HCT116 (cell line): ENCODE data around the gene CACNB2. TPM values are rescaled to one million over a fixed set of nuclear protein-coding genes. Genes with fewer than 3 reads are reported as not detected.

Source experiments
- ATAC-seq: fragments of 200-7000 bp; cut with Tn5 transposase; 2 replicates; pipeline ENCODE4 v1.9.1; 2020; ENCODE audit warnings: mild to moderate bottlenecking, moderate library complexity
- BruUV-seq: library from RNA; stranded (reverse); fragments of 400-500 nt; replicated peaks from 2 replicates; lab custom pipeline; 2021; lab: Mats Ljungman, UMichigan
- CTCF ChIA-PET: fragments of 300-600 bp; sonication (Branson Sonifier 250); formaldehyde crosslinking; loops from one replicate; lab custom pipeline; 2021; ENCODE audit warnings: antibody characterized with exemption; lab: Charles Lee
- POLR2A ChIA-PET: fragments of 300-600, 350-600 bp; sonication (Branson Sonifier 250); formaldehyde crosslinking; loops from one replicate; lab custom pipeline; 2021; ENCODE audit warnings: antibody characterized with exemption; lab: Charles Lee
- RAD21 ChIA-PET, 2 experiments: fragments of 300-600 bp; sonication (Branson Sonifier 250); formaldehyde crosslinking; loops; one replicate each; lab custom pipeline; 2023; ENCODE audit warnings: low total read pairs in 2 of 2; ENCODE audit not compliant: uncharacterized antibody in 2 of 2, unreplicated experiment in 2 of 2, low non-redundant PET in 1 of 2; lab: Charles Lee
- DNase-seq: peaks from one replicate; pipeline ENCODE4 v3.0.0-alpha.2; 2010; ENCODE audit warnings: low read depth, low spot score
- H2AFZ ChIP-seq: fragments of 200-600 bp; shearing (Covaris generic), sonication (generic); 2 replicates; pipeline ENCODE4 v1.6.1; 2017; ENCODE audit warnings: low read depth, mixed run types, mixed read lengths, antibody characterized with exemption, low read length; ENCODE audit not compliant: poor library complexity, severe bottlenecking
- H3K27ac ChIP-seq: 2 replicates; pipeline ENCODE4 v1.5.1; 2012; ENCODE audit warnings: low read depth, low read length
- H3K27me3 ChIP-seq: fragments of 200-600 bp; sonication (generic); 2 replicates; pipeline ENCODE4 v1.6.1; 2016; ENCODE audit warnings: mixed run types, low read length, mixed read lengths; ENCODE audit not compliant: insufficient read depth
- H3K36me3 ChIP-seq, 2 experiments: fragments of 200-500 bp in 1 of 2; fragments of 200-600 bp in 1 of 2; sonication (Bioruptor generic) in 1 of 2; sonication (generic) in 1 of 2; 2 replicates each; pipeline versions ENCODE4 v1.5.1 to v1.6.1; 2014 to 2016; ENCODE audit warnings: low read length in 2 of 2, inconsistent platforms in 1 of 2, mixed read lengths in 1 of 2, mixed run types in 1 of 2; ENCODE audit not compliant: insufficient read depth in 2 of 2, control insufficient read depth in 1 of 2
- H3K4me1 ChIP-seq, 2 experiments: fragments of 200-600 bp in 1 of 2; sonication (generic) in 1 of 2; 2 replicates each; pipeline versions ENCODE4 v1.5.1 to v1.6.1; 2012 to 2017; ENCODE audit warnings: low read length in 2 of 2, inconsistent platforms in 1 of 2, mild to moderate bottlenecking in 1 of 2, mixed read lengths in 1 of 2, mixed run types in 1 of 2, moderate library complexity in 1 of 2; ENCODE audit not compliant: insufficient read depth in 2 of 2, control insufficient read depth in 1 of 2
- H3K4me2 ChIP-seq: fragments of 200-600 bp; sonication (generic); 2 replicates; pipeline ENCODE4 v1.6.1; 2017; ENCODE audit warnings: mixed run types, low read length, mixed read lengths
- H3K4me3 ChIP-seq, 2 experiments: fragments of 200-600 bp in 1 of 2; sonication (generic) in 1 of 2; replicated peaks in 1 of 2; 2 replicates each; pipeline ENCODE4 v1.5.1; 2011 to 2016; ENCODE audit warnings: low read length in 2 of 2, control low read depth in 1 of 2, low read depth in 1 of 2, mild to moderate bottlenecking in 1 of 2, mixed read lengths in 1 of 2, mixed run types in 1 of 2
- H3K79me2 ChIP-seq: fragments of 200-600 bp; sonication (generic); 2 replicates; pipeline ENCODE4 v1.6.1; 2017; ENCODE audit warnings: mild to moderate bottlenecking, mixed run types, low read length, moderate library complexity, mixed read lengths; ENCODE audit not compliant: insufficient read depth
- H3K9ac ChIP-seq: fragments of 200-600 bp; sonication (generic); 2 replicates; pipeline ENCODE4 v1.6.1; 2016; ENCODE audit warnings: low read length, mixed read lengths
- H3K9me2 ChIP-seq: fragments of 200-600 bp; sonication (generic), shearing (Covaris generic); 2 replicates; pipeline ENCODE4 v1.6.1; 2017; ENCODE audit warnings: mixed run types, mild to moderate bottlenecking, moderate library complexity; ENCODE audit not compliant: insufficient read depth
- H3K9me3 ChIP-seq, 2 experiments: fragments of 200-500 bp in 1 of 2; fragments of 200-600 bp in 1 of 2; sonication (Bioruptor generic) in 1 of 2; sonication (generic) in 1 of 2; 2 replicates each; pipeline ENCODE4 v1.6.1; 2014 to 2017; ENCODE audit warnings: low read length in 2 of 2, mixed read lengths in 2 of 2, inconsistent platforms in 1 of 2, low read depth in 1 of 2, mild to moderate bottlenecking in 1 of 2, mixed run types in 1 of 2, moderate library complexity in 1 of 2; ENCODE audit not compliant: control insufficient read depth in 1 of 2, insufficient read depth in 1 of 2
- H4K20me1 ChIP-seq: fragments of 200-600 bp; sonication (generic), shearing (Covaris generic); 2 replicates; pipeline ENCODE4 v1.6.1; 2017; ENCODE audit warnings: mixed run types, mild to moderate bottlenecking, moderate library complexity; ENCODE audit not compliant: insufficient read depth
- CBX3 ChIP-seq: IDR thresholded peaks from 2 replicates; pipeline ENCODE4 v1.6.1; 2012; ENCODE audit warnings: low read depth
- FOSL1 ChIP-seq: IDR thresholded peaks from 2 replicates; pipeline ENCODE4 v1.6.1; 2012; ENCODE audit warnings: low read depth
- POLR2AphosphoS5 ChIP-seq: IDR thresholded peaks from 2 replicates; pipeline ENCODE4 v1.6.1; 2011; ENCODE audit warnings: mild to moderate bottlenecking, low read depth, low read length, moderate library complexity
- RAD21 ChIP-seq: IDR thresholded peaks from 2 replicates; pipeline ENCODE4 v1.6.1; 2012; ENCODE audit warnings: low read depth, mild to moderate bottlenecking
- SRF ChIP-seq: IDR thresholded peaks from 2 replicates; pipeline ENCODE4 v1.6.1; 2012; ENCODE audit warnings: low read depth
- TCF7L2 ChIP-seq: IDR thresholded peaks from 2 replicates; pipeline ENCODE4 v1.7.0; 2011; ENCODE audit warnings: borderline replicate concordance, inconsistent platforms; ENCODE audit not compliant: insufficient read depth, insufficient read length; ENCODE audit errors: extremely low read depth
- ZBTB33 ChIP-seq: IDR thresholded peaks from 2 replicates; pipeline ENCODE4 v1.6.1; 2011; ENCODE audit warnings: mild to moderate bottlenecking, low read length, moderate library complexity; ENCODE audit not compliant: insufficient replicate concordance; ENCODE audit errors: extremely low read depth
- ZNF274 ChIP-seq: fragments of 200-500 bp; sonication (Bioruptor generic); IDR thresholded peaks from 2 replicates; pipeline ENCODE4 v1.6.1; 2014; ENCODE audit warnings: mild to moderate bottlenecking, low read depth, low read length, inconsistent platforms
- intact Hi-C: fragments of 100-400 bp; cut with micrococcal nuclease; formaldehyde crosslinking; loops from 2 replicates; pipeline ENCODE4 v1.10.0; 2022
- total RNA-seq: library from RNA; stranded (reverse); gene quantifications from one replicate; pipeline ENCODE4 v1.2.1, GENCODE V29; 2021; ENCODE audit not compliant: unreplicated experiment
- TF ChIP-seq, protein P1 (sequence below): IDR thresholded peaks from 2 replicates; pipeline ENCODE4 v1.6.1; 2012; ENCODE audit warnings: low read depth
- TF ChIP-seq, protein P2 (sequence below), 3 experiments: fragments of 200-600 bp in 1 of 3; sonication (generic) in 1 of 3; IDR thresholded peaks in 2 of 3; conservative IDR thresholded peaks in 1 of 3; 2 replicates each; pipeline ENCODE4 v1.5.1; 2012 to 2017; ENCODE audit warnings: low read depth in 2 of 3, low read length in 2 of 3, antibody characterized with exemption in 1 of 3, borderline replicate concordance in 1 of 3, control low read depth in 1 of 3, mild to moderate bottlenecking in 1 of 3, mixed read lengths in 1 of 3, mixed run types in 1 of 3, moderate library complexity in 1 of 3; ENCODE audit not compliant: insufficient read depth in 1 of 3
- TF ChIP-seq, protein P3 (sequence below): IDR thresholded peaks from 2 replicates; pipeline ENCODE4 v1.6.1; 2012

The CACNB2 gene
- total RNA-seq, 1 experiment from 2014 or later: 0.71 TPM

- intact Hi-C loops: no loop called here
- Histone ChIP-seq H3K9me3 (no peaks in the 10 kb centered on the region), H4K20me1 (no peaks in the 10 kb centered on the region), H3K9ac (no peak overlapping the region), H3K36me3 (no peaks in the 10 kb centered on the region), H3K27me3 (peaks cover 4% of the 10 kb centered on the region; the same call in 1 of the 2 replicates), H3K27ac (no peak overlapping the region), H3K4me1 (no peaks in the 10 kb centered on the region), H3K4me2 (no peak overlapping the region), H3K9me2 (no peaks in the 10 kb centered on the region), H2AFZ (no peak overlapping the region), H3K4me3 (no peak overlapping the region), H3K79me2 (no peaks in the 10 kb centered on the region)
- POLR2A ChIA-PET: no interaction called here
- TF ChIP-seq POLR2AphosphoS5 (no peak), RAD21 (no peak), ZNF274 (no peak)
- TF ChIP-seq, protein P1, sequence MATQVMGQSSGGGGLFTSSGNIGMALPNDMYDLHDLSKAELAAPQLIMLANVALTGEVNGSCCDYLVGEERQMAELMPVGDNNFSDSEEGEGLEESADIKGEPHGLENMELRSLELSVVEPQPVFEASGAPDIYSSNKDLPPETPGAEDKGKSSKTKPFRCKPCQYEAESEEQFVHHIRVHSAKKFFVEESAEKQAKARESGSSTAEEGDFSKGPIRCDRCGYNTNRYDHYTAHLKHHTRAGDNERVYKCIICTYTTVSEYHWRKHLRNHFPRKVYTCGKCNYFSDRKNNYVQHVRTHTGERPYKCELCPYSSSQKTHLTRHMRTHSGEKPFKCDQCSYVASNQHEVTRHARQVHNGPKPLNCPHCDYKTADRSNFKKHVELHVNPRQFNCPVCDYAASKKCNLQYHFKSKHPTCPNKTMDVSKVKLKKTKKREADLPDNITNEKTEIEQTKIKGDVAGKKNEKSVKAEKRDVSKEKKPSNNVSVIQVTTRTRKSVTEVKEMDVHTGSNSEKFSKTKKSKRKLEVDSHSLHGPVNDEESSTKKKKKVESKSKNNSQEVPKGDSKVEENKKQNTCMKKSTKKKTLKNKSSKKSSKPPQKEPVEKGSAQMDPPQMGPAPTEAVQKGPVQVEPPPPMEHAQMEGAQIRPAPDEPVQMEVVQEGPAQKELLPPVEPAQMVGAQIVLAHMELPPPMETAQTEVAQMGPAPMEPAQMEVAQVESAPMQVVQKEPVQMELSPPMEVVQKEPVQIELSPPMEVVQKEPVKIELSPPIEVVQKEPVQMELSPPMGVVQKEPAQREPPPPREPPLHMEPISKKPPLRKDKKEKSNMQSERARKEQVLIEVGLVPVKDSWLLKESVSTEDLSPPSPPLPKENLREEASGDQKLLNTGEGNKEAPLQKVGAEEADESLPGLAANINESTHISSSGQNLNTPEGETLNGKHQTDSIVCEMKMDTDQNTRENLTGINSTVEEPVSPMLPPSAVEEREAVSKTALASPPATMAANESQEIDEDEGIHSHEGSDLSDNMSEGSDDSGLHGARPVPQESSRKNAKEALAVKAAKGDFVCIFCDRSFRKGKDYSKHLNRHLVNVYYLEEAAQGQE: no peak
- no peak for ATAC-seq
- CTCF ChIA-PET: no interaction called here
- BruUV-seq: no TSS peak
- RAD21 ChIA-PET: no interaction called here
- no peak for DNase-seq
These were observed 30.8 kb upstream of the CACNB2 start for GRCh38 chr10:18109341-18109870.

GRCh38 chr10:18113881-18114280, 26.3 kb upstream of the CACNB2 start:
- intact Hi-C loops: no loop called here
- no peaks in the 10 kb centered on the region for H3K36me3 ChIP-seq
- H3K9ac ChIP-seq: no peak overlapping the region
- H3K4me2 ChIP-seq: no peak overlapping the region
- POLR2A ChIA-PET: no interaction called here
- ATAC-seq: no peak
- CTCF ChIA-PET: no interaction called here
- H4K20me1 ChIP-seq: no peaks in the 10 kb centered on the region
- H2AFZ ChIP-seq: no peak overlapping the region
- no TSS peak for BruUV-seq
- H3K4me3 ChIP-seq: no peak overlapping the region
- RAD21 ChIA-PET: no interaction called here
- H3K79me2 ChIP-seq: no peaks in the 10 kb centered on the region
- H3K4me1 ChIP-seq: no peaks in the 10 kb centered on the region
- H3K9me2 ChIP-seq: no peaks in the 10 kb centered on the region
- H3K9me3 ChIP-seq: no peaks in the 10 kb centered on the region
- H3K27me3 ChIP-seq: peaks cover 4% of the 10 kb centered on the region; the same call in 1 of the 2 replicates
- H3K27ac ChIP-seq: no peak overlapping the region
- no peak for DNase-seq
- TF ChIP-seq ZNF274 (no peak), ZBTB33 (no peak), CBX3 (no peak), TCF7L2 (no peak), FOSL1 (no peak), SRF (no peak), RAD21 (no peak)
- TF ChIP-seq, protein P2, sequence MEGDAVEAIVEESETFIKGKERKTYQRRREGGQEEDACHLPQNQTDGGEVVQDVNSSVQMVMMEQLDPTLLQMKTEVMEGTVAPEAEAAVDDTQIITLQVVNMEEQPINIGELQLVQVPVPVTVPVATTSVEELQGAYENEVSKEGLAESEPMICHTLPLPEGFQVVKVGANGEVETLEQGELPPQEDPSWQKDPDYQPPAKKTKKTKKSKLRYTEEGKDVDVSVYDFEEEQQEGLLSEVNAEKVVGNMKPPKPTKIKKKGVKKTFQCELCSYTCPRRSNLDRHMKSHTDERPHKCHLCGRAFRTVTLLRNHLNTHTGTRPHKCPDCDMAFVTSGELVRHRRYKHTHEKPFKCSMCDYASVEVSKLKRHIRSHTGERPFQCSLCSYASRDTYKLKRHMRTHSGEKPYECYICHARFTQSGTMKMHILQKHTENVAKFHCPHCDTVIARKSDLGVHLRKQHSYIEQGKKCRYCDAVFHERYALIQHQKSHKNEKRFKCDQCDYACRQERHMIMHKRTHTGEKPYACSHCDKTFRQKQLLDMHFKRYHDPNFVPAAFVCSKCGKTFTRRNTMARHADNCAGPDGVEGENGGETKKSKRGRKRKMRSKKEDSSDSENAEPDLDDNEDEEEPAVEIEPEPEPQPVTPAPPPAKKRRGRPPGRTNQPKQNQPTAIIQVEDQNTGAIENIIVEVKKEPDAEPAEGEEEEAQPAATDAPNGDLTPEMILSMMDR (IDR thresholded peaks at IDR 0.05 in 2 of 3, conservative IDR thresholded peaks at IDR 0.05 in 1 of 3; ENCODE audit: borderline replicate concordance in 1 of 3, insufficient read depth in 1 of 3, low read depth in 2 of 3, low read length in 2 of 3): no peak
- TF ChIP-seq, protein P3, sequence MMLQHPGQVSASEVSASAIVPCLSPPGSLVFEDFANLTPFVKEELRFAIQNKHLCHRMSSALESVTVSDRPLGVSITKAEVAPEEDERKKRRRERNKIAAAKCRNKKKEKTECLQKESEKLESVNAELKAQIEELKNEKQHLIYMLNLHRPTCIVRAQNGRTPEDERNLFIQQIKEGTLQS: no peak
